Measurements from ENCODE around the gene PHACTR1.

- TF ChIP-seq EZH2 (IDR thresholded peaks at IDR 0.05; ENCODE audit: low read length, unreplicated experiment) (no peak), CTCF (conservative IDR thresholded peaks at IDR 0.05; ENCODE audit: low read depth, low read length) (no peak)
Measured at GRCh38 chr6:13315896-13316295, 599.3 kb downstream of the PHACTR1 start.

Data from PC-3 (cell line).